HG02588 (cell line): ENCODE measurements around the gene BUD23.
"Not testable (repeated sequence)": the region's sequence is repeated elsewhere in the genome, so short reads cannot be mapped to it uniquely, and the experiment has no call there.

ENCODE experiments used
- ATAC-seq: cut with Tn5 transposase; IDR thresholded peaks from one replicate; pipeline ENCODE4 v1.9.1; 2021; ENCODE audit warnings: mild to moderate bottlenecking, moderate library complexity; ENCODE audit not compliant: unreplicated experiment

The BUD23 gene

GRCh38 chr7:73699370-73700068 is 16.1 kb downstream of the BUD23 start:
- no peak for ATAC-seq

DNA sequence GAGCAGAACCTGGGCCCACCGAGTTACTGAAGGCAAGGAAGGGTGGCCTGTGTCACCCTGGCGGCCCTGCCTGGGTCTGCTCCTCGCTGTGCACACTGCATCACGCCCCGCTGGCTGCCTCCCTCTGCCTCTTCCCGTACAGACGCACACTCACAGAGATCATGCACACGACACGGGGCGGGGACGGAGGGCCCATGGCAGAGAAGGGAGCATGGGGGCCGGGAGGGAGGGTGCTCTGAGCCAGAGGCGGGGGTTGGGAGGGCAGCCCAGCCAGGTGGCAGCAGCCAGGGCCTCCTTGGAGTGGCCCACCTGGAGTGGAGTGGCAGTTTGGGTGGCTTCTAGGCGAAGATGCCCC is 16.6 kb downstream of the BUD23 start:
- ATAC-seq = no peak

DNA sequence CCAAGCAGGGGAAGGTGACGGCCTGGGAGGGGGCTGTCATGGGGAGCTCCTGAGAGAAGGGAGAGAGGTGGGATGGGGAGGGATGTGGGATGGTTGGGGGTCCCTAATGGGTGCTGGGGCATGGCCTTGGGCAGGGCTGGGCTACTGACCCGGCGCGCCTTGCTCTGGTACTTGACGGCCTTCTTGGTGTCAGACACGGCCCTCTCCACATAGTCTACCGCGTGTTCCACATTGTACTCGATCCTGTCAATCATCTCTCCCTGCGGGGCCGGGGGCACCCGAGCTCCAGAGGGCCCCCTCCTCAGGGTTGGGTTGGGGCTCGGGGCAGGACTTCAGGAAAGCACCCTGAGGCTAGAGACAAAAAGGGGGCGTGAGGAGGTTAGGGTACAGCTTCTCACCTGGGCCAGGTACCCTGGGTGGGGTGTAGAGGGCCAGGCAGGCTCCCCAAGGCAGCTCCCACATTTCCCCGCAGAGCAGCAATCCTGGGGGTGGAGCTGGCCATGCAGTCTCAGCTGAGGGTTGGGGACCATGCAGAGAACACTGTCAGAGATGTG is 17.3 kb downstream of the BUD23 start:
- no peak for ATAC-seq

GRCh38 chr7:73701357-73701995 is 18.1 kb downstream of the BUD23 start:
- no peak for ATAC-seq

DNA sequence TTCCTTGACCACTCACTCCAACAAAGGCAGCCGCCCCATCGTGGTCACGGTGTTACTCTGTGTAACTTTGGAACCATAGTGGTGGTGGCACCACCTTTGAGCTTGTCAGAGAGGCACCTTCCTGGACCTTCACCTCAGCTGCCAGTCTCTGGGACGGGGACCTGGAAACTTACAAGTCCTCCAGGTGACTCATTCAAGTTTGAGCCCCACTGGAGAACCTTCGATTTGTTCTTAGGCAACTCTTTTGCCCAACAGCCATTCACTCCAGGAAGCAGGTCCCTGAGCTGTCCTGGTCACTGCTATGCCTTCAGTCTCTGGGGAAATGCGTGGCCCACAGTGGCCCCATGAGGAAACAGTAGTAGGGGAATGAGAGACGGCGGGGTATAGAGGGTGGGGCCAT is 18.8 kb downstream of the BUD23 start:
- no peak for ATAC-seq

DNA sequence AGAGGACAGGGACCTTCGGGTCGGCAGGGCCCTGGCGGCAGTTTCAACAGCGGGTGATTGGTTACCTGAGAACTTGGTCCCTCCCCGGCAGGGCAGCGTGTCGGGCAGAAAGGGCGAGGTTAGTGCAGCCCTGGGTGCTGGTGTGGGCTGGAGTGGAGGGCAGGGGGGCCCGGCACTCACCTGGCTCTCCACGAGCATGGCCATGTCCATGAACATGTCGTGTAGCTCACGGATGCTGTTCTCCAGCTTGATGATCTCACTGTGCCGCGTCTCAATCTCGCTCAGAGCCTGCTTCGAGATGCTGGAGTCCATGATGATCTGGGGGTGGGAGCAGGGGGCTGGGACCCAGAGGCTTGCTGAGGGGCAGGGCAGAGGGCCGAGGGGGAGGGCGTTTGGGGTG is 19.3 kb downstream of the BUD23 start:
- no peak for ATAC-seq

DNA sequence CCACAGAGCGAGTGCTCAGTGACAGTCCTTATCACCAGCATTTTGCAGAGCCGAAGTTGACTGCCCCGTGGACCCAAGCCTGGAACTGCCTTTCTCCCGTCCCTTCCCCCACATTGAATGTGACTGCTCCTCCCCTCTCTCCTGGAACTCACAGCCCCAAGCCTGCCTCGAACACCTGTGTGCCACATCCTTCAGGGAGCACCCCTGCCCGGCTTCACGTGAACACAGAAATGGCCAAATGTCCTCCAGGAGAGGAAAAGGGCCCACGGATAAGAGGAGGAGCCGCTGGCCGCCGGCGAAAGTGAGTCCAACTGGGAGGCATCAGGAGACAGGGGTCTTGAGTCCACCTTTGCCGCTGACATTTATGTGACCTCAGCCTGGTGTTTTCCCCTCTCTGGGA is 19.8 kb downstream of the BUD23 start:
- no peak for ATAC-seq

GRCh38 chr7:73703757-73704639 is 20.6 kb downstream of the BUD23 start:
- ATAC-seq = no peak

DNA sequence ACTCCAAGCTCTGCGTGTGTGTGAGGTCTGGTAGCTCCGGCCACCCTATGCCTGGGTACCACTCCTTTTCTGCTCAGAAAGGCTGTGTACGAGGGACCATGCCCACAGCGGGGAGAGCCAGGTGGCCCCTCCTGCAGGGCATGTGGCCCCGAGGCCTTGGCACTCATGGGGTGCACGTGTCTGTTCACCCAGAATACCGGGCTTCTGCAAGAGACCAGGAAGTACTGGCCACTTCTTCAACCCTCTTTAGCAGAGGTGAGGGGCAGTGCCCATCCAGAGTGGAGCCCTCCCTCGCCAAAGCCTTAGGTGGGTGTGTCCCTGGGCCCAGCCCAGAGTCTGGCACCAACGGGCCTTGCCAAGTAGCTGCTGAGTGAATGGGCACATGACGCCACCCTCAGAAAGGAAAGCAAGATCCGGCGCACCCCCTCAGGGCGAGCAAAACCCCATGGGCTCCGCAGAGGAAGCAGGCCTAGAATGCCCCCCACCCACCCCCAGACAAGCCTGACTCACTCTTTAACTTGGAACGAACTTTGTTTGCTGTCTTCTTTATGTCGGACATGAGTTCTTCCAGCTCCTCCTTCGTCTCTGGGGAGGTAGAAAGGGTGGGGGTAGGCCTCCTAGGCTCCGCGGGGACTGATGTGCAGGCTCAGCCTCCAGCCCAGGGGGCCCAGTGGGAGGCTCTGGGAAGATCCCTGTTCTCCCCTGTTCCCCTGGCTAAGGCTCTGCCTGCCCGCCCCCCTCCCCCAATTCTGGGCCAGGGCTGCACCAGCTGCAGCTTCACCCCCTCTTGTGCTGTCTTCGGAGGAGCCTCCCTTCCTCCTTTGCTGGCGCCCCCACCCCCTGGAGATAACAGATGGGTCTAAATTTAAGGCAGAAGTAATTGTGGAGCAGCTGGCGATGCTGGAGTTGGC is 21.5 kb downstream of the BUD23 start:
- ATAC-seq = no peak

- no peak for ATAC-seq
Measured at GRCh38 chr7:73705551-73705920, 22.1 kb downstream of the BUD23 start.

DNA sequence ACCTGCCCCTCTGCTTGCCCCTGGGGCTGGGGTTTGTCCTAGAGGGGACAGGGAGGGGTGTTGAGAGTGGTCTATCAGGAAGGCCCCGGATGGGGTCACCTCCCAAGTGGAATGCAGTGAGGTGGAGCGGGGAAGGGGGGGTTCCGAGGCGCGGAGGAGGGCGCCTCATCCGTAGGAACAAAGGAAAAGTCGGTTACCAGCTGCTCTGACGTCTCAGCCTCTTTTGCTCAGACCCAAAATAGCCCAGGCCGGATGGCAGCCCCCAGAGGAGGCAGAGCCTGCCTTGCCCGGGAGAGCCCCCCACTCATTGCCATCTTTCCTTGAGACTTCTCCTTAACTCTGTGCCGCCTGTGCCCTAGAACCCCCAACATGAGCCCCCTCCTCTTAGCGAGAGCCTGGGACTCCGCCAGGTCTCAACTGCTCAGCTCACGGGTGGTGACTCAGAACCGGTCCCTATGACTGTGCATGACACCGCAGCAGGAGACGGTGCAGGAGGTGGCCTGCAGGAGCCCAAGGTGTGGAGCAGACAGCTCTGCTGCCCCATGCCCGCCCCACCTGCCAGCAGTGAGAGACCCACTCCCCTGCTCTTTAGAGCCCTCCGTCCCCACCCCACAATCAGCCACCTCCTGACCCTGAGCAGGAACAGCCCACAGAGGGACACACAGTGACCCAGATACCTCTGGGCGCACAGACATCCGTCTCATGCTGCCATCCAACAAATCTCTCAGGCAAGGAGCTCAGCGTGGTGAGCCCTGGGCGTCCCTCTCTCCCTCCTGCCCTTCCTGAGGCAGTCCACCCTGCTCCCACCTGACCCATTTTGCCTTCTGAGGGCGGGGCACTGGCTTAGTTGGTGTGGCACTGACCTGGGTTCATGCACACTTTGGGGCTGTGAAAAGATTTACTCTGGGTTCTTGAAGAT is 23.0 kb downstream of the BUD23 start:
- ATAC-seq = no peak

DNA sequence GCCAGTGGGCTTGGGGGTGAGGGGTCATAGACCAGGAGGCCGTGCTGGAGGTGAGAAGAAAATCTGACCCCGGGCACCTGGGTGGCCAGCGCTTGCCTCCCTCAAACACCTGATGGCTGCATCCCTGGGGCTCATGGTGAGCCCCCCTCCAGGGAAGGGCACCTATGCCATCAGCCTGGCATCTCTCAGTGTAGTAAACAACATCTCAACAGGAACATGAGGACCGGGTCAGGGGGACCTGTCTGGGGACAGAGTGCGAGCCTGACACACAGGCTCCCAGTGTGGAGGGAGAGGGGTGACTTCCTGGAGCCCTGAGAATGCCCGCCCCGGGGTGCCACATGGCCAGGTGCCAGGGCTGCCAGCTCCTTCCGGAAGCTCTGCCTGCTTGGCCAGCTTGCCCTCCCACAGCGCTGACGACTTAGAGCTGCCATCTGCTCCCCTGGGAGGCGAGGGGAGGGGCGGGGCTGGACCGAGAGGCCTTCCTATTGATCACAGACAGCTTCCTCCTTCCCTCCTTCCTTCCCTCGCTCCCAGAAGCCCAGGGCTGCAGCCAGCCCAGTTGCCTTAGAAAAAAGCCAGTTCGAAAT is 23.7 kb downstream of the BUD23 start:
- no peak for ATAC-seq

DNA sequence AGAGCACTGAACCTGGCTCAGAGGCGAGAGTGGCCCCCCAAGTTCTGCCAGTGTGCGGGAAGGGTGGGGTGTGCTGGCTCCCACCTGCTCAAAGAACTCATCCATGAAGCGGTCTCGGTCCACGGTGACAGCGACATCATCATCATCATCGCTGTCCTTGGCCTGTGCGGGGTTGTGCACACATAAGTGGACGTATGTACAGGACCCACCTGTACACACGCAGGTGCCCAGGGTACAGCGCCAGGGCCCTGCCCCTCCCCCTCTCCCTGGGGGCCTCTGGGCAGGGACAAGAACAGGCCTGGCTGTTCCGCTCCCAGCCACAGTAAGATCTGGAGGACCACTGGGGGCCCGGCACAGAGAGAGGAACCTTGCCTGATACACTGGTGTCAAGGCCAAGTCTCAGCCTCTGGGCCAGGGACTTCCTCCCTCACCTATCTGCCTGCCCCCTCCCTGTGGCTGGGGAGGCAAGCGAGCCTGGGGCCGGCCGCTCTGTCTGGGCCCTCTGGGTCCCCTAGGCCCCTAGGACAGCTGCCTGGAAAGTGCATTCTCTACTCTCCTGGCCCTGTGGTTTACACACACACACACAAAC is 25.7 kb downstream of the BUD23 start:
- ATAC-seq = no peak

- ATAC-seq = no peak
Measured at GRCh38 chr7:73712773-73713172, 29.4 kb downstream of the BUD23 start.

- ATAC-seq = not testable (repeated sequence)
Measured at GRCh38 chr7:73713319-73713718, 29.9 kb downstream of the BUD23 start.

DNA sequence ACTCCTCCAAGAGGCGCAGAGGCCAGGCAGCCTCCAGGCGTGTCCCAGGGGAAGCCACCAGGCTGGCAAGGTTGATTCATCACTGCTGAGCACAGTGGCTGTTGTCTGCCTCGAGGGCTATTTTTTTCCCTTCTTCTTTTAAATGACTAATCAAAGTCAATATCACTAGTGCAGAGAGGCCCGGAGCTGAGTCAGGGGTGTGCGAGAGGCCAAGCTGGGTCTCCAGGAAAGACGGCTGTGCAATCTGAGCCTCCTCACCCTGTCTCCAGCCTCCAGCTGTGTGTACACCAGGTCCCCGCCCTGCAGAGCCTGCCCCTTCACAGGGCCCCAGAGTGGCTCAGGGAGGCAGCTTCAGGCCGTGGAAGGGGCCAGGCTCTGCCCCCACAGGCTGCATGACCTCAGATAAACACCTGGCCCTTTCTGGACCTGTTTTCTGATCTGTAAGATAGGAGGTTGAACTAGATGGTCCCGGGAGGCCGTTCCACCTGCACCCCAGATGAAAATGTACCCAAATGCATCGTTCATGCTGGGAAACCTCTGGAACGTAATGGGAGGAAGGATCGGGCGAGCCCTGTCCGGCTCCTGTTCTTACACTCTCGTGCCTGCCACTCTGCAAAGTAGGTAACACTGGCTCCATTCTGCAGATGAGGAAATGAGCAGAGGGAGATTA is 32.4 kb downstream of the BUD23 start:
- no peak for ATAC-seq

DNA sequence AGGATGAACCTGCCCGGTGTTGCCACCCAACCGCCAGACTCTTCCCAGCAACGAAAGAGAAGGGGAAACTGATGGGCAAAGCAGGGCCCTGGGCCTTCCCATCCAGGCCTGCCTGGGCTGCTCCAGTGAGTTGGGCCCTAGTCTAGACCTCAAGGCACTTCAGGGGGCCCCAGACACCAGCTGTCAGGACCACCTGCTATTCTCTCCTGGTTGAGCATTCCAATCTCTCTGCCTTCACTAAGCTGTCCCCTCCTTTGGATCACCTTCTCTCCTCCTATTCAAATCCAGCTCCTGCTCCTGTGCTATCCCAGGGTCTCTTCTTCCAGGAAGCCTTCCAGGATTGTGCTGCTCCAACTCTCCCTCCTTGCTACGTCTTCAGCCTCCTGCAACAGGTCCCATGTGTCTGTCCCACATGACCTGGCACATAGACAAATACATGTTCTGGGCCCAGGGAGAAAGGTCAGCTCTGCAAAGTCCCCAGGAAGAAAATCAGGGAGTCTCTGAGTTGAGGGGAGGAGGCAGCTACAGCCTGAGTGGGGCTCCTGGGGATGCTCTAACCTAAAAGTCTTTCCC is 33.0 kb downstream of the BUD23 start:
- ATAC-seq = no peak
